Neural cell (in vitro differentiated cells): ENCODE results near the gene INF2. TPM values are rescaled to one million over a fixed set of nuclear protein-coding genes. Genes with fewer than 3 reads are reported as not detected.

Experiments
- H2AFZ ChIP-seq: fragments of 200-600, 300-800 bp; sonication (generic), shearing (Covaris generic); 2 replicates; pipeline ENCODE4 v1.6.0; 2014; ENCODE audit warnings: low read depth, mild to moderate bottlenecking, antibody characterized with exemption, low read length, moderate library complexity
- H3F3A ChIP-seq: fragments of 200-600 bp; shearing (Covaris generic); 2 replicates; pipeline ENCODE4 v1.6.1; 2016; ENCODE audit warnings: mild to moderate bottlenecking, moderate library complexity, mixed read lengths, antibody characterized with exemption, low read length; ENCODE audit not compliant: insufficient read depth, poor library complexity, severe bottlenecking
- H3K27ac ChIP-seq: fragments of 200-600, 300-800 bp; sonication (generic), shearing (Covaris generic); 2 replicates; pipeline ENCODE4 v1.5.1; 2014; ENCODE audit warnings: mild to moderate bottlenecking, low read length, moderate library complexity
- H3K27me3 ChIP-seq: fragments of 300-800, 200-600 bp; sonication (generic), shearing (Covaris generic); 2 replicates; pipeline ENCODE4 v1.6.0; 2014; ENCODE audit warnings: mild to moderate bottlenecking, low read depth, low read length, moderate library complexity; ENCODE audit not compliant: insufficient read depth
- H3K36me3 ChIP-seq: fragments of 300-800, 200-600 bp; sonication (generic), shearing (Covaris generic); 2 replicates; pipeline ENCODE4 v1.5.1; 2014; ENCODE audit warnings: mild to moderate bottlenecking, antibody characterized with exemption, low read length, moderate library complexity; ENCODE audit not compliant: insufficient read depth
- H3K4me2 ChIP-seq: fragments of 300-800, 200-600 bp; sonication (generic), shearing (Covaris generic); 2 replicates; pipeline ENCODE4 v1.6.0; 2014; ENCODE audit warnings: mild to moderate bottlenecking, low read length
- H3K4me3 ChIP-seq: fragments of 300-800, 200-600 bp; sonication (generic), shearing (Covaris generic); 2 replicates; pipeline ENCODE4 v1.5.1; 2014; ENCODE audit warnings: mild to moderate bottlenecking, low read length, moderate library complexity
- H3K79me2 ChIP-seq: fragments of 200-600 bp; shearing (Covaris generic); replicated peaks from 2 replicates; pipeline ENCODE4 v1.6.0; 2014; ENCODE audit warnings: mild to moderate bottlenecking, low read length, moderate library complexity; ENCODE audit not compliant: insufficient read depth
- H3K9ac ChIP-seq: fragments of 300-800, 200-600 bp; sonication (generic), shearing (Covaris generic); 2 replicates; pipeline ENCODE4 v1.6.1; 2016; ENCODE audit warnings: mild to moderate bottlenecking, low read length, mixed read lengths
- H3K9me2 ChIP-seq: fragments of 200-600 bp; shearing (Covaris generic); 2 replicates; pipeline ENCODE4 v1.6.1; 2016; ENCODE audit warnings: mild to moderate bottlenecking, low read length, mixed read lengths; ENCODE audit not compliant: insufficient read depth
- H3K9me3 ChIP-seq: fragments of 200-600, 300-800 bp; sonication (generic), shearing (Covaris generic); 2 replicates; pipeline ENCODE4 v1.6.1; 2016; ENCODE audit warnings: mild to moderate bottlenecking, mixed run types, low read length, moderate library complexity, mixed read lengths
- H4K20me1 ChIP-seq: fragments of 200-600 bp; shearing (Covaris generic); 2 replicates; pipeline ENCODE4 v1.6.1; 2016; ENCODE audit warnings: mild to moderate bottlenecking, mixed run types; ENCODE audit not compliant: insufficient read depth
- EP300 ChIP-seq: fragments of 450-650 bp; conservative IDR thresholded peaks from 2 replicates; pipeline ENCODE4 v1.6.1; 2014; ENCODE audit warnings: antibody characterized with exemption, mild to moderate bottlenecking, moderate library complexity; ENCODE audit not compliant: poor library complexity, severe bottlenecking
- EZH2 ChIP-seq: fragments of 200-600, 300-800 bp; shearing (Covaris generic), sonication (generic); IDR thresholded peaks from 2 replicates; pipeline ENCODE4 v1.6.1; 2014; ENCODE audit warnings: antibody characterized with exemption, low read length, borderline replicate concordance, mild to moderate bottlenecking; ENCODE audit not compliant: insufficient read depth, poor library complexity, severe bottlenecking
- MXI1 ChIP-seq: fragments of 450-650 bp; conservative IDR thresholded peaks from 2 replicates; pipeline ENCODE4 v1.6.1; 2014; ENCODE audit warnings: antibody characterized with exemption, mild to moderate bottlenecking; ENCODE audit not compliant: poor library complexity, severe bottlenecking
- POLR2AphosphoS5 ChIP-seq: IDR thresholded peaks from 2 replicates; pipeline ENCODE4 v1.6.1; 2012
- RAD21 ChIP-seq: fragments of 450-650 bp; conservative IDR thresholded peaks from 2 replicates; pipeline ENCODE4 v1.6.1; 2014; ENCODE audit warnings: antibody characterized with exemption, mild to moderate bottlenecking, moderate library complexity
- SMC3 ChIP-seq: fragments of 450-650 bp; conservative IDR thresholded peaks from 2 replicates; pipeline ENCODE4 v1.6.1; 2014; ENCODE audit warnings: antibody characterized with exemption, mild to moderate bottlenecking, moderate library complexity; ENCODE audit not compliant: poor library complexity
- TAF1 ChIP-seq: IDR thresholded peaks from 2 replicates; pipeline ENCODE4 v1.6.1; 2012; ENCODE audit warnings: low read depth
- polyA plus RNA-seq: library from polyadenylated mRNA; depleted of rRNA; stranded (reverse); fragments of >200 nt; gene quantifications from 2 replicates; pipeline ENCODE4 v1.2.3, GENCODE V29; 2014
- TF ChIP-seq, protein P1 (sequence below): IDR thresholded peaks from 2 replicates; pipeline ENCODE4 v1.6.1; 2012; ENCODE audit warnings: borderline replicate concordance
- TF ChIP-seq, protein P2 (sequence below): fragments of 450-650 bp; IDR thresholded peaks from 2 replicates; pipeline ENCODE4 v1.5.1; 2014; ENCODE audit warnings: antibody characterized with exemption, mild to moderate bottlenecking, moderate library complexity; ENCODE audit not compliant: poor library complexity, severe bottlenecking

The INF2 gene
- polyA plus RNA-seq, 1 donor from 2014 or later = 0.02 TPM

DNA sequence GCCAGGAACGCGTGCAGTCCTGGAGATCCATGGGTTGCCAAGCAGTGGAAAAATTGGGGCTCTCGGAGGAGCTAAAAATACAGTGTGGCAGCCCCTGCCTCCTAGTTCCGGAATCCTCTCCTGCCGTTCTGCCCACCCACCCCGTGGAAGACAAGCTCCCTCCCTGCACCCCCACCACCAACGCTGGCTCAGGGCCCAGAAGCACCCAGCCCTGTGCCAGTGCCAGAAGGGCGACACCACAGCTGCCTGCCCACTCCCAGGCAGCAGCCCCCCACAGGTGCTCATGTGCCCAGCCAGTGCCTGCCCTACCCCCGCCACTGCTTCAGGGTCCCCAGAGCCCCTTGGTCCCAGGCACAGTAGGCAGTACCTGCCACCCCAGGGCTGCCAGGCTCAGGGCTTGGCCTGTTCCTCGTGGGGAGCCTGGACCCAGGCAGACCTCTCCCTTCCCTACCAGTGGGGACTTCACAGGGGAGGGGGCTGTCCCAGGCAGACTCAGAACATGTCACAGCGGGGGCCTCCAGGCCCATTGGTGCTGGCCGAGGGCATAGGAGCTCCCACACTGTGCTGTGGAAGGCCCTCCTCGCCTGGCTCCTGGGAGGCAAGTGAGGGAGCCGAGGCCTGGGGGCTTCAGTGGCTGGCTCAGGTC lies 7.4 kb downstream of the INF2 start:
- no peak overlapping the region for H3K27ac ChIP-seq
- no peaks in the 10 kb centered on the region for H3F3A ChIP-seq
- no peaks in the 10 kb centered on the region for H4K20me1 ChIP-seq
- H3K36me3 ChIP-seq = no peaks in the 10 kb centered on the region
- H3K79me2 ChIP-seq = no peaks in the 10 kb centered on the region
- no peak overlapping the region for H2AFZ ChIP-seq
- no peak overlapping the region for H3K9ac ChIP-seq
- TF ChIP-seq POLR2AphosphoS5 (no peak), SMC3 (no peak), EP300 (no peak), EZH2 (no peak), MXI1 (no peak), TAF1 (no peak), RAD21 (no peak)
- TF ChIP-seq, protein P1, sequence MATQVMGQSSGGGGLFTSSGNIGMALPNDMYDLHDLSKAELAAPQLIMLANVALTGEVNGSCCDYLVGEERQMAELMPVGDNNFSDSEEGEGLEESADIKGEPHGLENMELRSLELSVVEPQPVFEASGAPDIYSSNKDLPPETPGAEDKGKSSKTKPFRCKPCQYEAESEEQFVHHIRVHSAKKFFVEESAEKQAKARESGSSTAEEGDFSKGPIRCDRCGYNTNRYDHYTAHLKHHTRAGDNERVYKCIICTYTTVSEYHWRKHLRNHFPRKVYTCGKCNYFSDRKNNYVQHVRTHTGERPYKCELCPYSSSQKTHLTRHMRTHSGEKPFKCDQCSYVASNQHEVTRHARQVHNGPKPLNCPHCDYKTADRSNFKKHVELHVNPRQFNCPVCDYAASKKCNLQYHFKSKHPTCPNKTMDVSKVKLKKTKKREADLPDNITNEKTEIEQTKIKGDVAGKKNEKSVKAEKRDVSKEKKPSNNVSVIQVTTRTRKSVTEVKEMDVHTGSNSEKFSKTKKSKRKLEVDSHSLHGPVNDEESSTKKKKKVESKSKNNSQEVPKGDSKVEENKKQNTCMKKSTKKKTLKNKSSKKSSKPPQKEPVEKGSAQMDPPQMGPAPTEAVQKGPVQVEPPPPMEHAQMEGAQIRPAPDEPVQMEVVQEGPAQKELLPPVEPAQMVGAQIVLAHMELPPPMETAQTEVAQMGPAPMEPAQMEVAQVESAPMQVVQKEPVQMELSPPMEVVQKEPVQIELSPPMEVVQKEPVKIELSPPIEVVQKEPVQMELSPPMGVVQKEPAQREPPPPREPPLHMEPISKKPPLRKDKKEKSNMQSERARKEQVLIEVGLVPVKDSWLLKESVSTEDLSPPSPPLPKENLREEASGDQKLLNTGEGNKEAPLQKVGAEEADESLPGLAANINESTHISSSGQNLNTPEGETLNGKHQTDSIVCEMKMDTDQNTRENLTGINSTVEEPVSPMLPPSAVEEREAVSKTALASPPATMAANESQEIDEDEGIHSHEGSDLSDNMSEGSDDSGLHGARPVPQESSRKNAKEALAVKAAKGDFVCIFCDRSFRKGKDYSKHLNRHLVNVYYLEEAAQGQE = no peak
- TF ChIP-seq, protein P2, sequence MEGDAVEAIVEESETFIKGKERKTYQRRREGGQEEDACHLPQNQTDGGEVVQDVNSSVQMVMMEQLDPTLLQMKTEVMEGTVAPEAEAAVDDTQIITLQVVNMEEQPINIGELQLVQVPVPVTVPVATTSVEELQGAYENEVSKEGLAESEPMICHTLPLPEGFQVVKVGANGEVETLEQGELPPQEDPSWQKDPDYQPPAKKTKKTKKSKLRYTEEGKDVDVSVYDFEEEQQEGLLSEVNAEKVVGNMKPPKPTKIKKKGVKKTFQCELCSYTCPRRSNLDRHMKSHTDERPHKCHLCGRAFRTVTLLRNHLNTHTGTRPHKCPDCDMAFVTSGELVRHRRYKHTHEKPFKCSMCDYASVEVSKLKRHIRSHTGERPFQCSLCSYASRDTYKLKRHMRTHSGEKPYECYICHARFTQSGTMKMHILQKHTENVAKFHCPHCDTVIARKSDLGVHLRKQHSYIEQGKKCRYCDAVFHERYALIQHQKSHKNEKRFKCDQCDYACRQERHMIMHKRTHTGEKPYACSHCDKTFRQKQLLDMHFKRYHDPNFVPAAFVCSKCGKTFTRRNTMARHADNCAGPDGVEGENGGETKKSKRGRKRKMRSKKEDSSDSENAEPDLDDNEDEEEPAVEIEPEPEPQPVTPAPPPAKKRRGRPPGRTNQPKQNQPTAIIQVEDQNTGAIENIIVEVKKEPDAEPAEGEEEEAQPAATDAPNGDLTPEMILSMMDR = no peak
- no peak overlapping the region for H3K4me3 ChIP-seq
- H3K9me2 ChIP-seq = no peaks in the 10 kb centered on the region
- H3K4me2 ChIP-seq = no peak overlapping the region
- no peaks in the 10 kb centered on the region for H3K27me3 ChIP-seq
- H3K9me3 ChIP-seq = no peaks in the 10 kb centered on the region

DNA sequence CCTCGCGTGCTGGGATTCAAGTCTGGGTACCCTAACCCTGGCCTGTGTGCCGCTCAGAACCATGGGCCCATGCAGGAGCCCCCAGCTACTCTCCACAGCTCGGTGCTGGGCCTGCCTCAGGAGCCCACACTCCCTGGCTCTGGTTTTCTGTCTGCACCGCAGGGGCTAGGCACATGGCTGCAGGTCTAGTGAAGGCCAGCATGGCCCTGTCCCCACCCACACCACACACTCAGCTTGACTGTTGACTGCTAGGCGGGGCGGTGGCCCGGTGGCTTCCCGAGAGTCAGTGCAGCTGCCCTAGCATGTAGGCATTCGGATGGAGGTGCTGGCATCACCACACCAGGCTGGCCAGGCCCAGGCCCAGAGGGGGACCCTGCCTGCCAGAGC lies 7.9 kb downstream of the INF2 start:
- Histone ChIP-seq H3K9me2 (no peaks in the 10 kb centered on the region), H3K9me3 (no peaks in the 10 kb centered on the region), H3K4me3 (no peak overlapping the region), H3F3A (no peaks in the 10 kb centered on the region), H3K36me3 (no peaks in the 10 kb centered on the region), H3K27ac (no peak overlapping the region), H2AFZ (no peak overlapping the region), H3K79me2 (no peaks in the 10 kb centered on the region), H3K27me3 (no peaks in the 10 kb centered on the region), H3K4me2 (no peak overlapping the region), H3K9ac (no peak overlapping the region), H4K20me1 (no peaks in the 10 kb centered on the region)
- TF ChIP-seq EP300 = no peak
